Nasal cavity respiratory epithelium epithelial cell of viscerocranial mucosa (primary cell): ENCODE data around the gene SMARCC2. TPM values are rescaled to one million over a fixed set of nuclear protein-coding genes. Genes with fewer than 3 reads are reported as not detected.

Experiments
- total RNA-seq: library from RNA; depleted of rRNA; stranded (reverse); fragments of >200 nt; gene quantifications from 2 replicates; pipeline ENCODE4 v1.2.3, GENCODE V29; 2014

The SMARCC2 gene
- 16.7 and 41.8 TPM in 2 replicates for total RNA-seq

GRCh38 chr12:56189099-56189917, at the start of gene SMARCC2:
Gene SMARCC2, minus strand, starts transcription at chr12:56189483. Its CDS starts 22 bp downstream, at chr12:56189461.

DNA sequence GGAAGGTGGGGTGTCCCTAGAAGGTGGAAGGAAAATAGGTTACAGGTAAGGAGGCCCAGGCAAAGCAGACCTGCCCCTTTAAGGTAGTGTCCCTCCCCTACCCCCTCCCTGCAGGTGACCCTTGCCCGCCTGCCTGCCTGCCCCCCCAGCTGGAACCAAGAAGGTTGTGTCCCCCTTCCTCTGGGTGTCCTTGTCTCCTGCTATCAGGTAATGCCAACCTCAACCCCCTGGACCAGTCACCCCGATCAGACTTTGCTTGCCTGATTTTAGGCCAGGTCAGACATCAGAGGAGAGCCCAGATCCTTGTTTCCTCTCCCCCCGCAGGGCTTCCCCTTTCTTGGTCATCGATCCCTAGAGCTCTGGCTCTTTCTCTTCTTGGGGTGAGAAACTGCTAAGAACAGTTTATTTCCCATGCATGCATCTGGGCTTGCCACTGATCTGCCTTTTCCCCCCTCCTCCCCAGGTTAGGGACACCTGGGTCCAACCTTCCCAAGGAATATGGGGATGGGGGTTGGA, 40.7 kb upstream of the SMARCC2 start, which contains the start of gene SLC39A5:
Gene SLC39A5 (plus strand): TSS at position 136 of the 516 bp plus-strand sequence. CDS start 1,224 bp downstream, outside the sequence.

DNA sequence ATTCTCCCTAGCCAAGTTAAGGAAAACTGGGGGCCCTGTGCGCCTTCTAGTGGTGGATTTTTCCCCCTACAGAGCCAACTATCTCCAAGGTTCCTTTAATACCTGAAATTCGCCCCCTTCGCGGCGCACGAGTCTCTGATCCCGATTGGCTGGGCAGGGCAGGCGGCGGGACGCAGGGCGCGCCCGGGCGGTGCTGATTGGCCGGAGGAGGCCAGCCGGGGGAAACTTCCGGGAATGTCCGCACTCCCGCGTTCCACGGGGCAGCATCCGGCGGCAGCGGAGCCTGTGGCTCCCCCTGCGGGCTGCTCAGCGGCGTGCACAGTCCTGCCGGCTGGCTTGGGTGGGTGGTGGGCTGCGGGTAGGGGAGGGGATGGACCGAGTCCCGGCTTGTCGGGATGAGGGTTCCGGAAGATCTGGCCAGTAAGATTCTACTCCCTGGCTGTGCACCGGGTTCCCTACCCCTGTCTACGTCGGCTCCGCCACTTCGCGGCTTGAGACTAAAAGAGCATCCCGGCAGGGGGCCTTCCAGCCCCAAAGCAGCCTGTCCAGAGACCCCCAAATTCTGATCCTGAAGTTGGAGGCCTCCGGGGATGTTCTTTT, 34.9 kb upstream of the SMARCC2 start, which contains the start of gene NABP2:
Gene NABP2 (plus strand): TSS at position 241 of the 600 bp plus-strand sequence. CDS start 515 bp downstream, outside the sequence.

GRCh38 chr12:56221757-56222530, 32.7 kb upstream of the SMARCC2 start, which contains the start of gene RNF41:
Gene RNF41, minus strand, starts transcription at chr12:56221922. Its CDS starts 7,875 bp downstream, at chr12:56214047.

GRCh38 chr12:56158029-56158925, 31.0 kb downstream of the SMARCC2 start, which contains the start of gene MYL6:
Gene MYL6, plus strand, starts transcription at chr12:56158359. Its CDS starts 43 bp downstream, at chr12:56158402.

GRCh38 chr12:56152132-56152755, 37.0 kb downstream of the SMARCC2 start, which contains the start of gene MYL6B:
Gene MYL6B, plus strand, starts transcription at chr12:56152587. Its CDS starts 1,332 bp downstream, at chr12:56153919.

DNA sequence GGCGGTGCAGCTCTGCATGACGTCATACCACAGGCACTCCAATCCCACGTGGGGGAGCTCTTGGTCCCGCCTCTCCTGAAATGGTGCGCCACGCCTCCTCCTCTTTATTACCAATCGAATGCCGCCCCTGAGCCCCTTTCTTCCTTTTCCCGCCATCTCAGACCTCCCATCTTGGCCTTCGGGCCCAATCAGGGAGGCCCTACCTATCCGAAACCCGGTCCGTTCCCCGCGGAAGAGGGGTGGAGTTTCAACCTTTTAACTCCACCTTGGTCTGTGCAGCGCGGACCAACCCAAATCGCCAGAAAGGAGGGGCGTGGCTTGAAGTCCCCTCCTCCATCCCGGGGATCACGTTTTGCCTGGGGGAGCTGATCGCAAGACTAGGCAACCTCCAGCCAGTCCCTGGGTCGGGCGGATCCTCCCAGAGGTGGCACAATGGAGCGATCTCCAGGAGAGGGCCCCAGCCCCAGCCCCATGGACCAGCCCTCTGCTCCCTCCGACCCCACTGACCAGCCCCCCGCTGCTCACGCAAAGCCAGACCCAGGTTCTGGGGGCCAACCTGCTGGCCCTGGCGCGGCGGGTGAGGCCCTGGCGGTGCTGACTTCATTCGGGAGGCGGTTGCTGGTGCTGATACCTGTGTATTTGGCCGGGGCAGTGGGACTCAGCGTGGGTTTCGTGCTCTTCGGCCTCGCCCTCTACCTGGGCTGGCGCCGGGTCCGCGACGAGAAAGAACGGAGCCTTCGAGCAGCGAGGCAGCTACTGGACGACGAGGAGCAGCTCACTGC, 61.2 kb downstream of the SMARCC2 start, which contains the start of gene ESYT1:
Gene ESYT1 (plus strand): TSS at position 380 of the 782 bp plus-strand sequence. CDS start 53 bp downstream, at position 433.

GRCh38 chr12:56117778-56118687, 71.2 kb downstream of the SMARCC2 start, which contains the start of gene ZC3H10:
Gene ZC3H10, plus strand, starts transcription at chr12:56118266. Its CDS starts 2,297 bp downstream, at chr12:56120563.

GRCh38 chr12:56116267-56117081, 72.8 kb downstream of the SMARCC2 start, which contains the start of gene RPL41:
Gene RPL41, plus strand, starts transcription at chr12:56116633.

Other genes starting within 250 kb of the SMARCC2 start
- 1.3 and 1.4 TPM in 2 replicates for gene PMEL, start 223.4 kb downstream of the SMARCC2 start, total RNA-seq
- gene CDK2, start 222.7 kb downstream of the SMARCC2 start, total RNA-seq: 8.3 and 10.6 TPM in 2 replicates
- 49.9 and 80.6 TPM in 2 replicates for gene RAB5B, start 215.4 kb downstream of the SMARCC2 start, total RNA-seq
- 3.4 and 4.9 TPM in 2 replicates for gene SUOX, start 192.2 kb downstream of the SMARCC2 start, total RNA-seq
- 0.34 and 1.1 TPM in 2 replicates for gene IKZF4, start 168.4 kb downstream of the SMARCC2 start, total RNA-seq
- 55.4 and 78.7 TPM in 2 replicates for gene RPS26, start 147.6 kb downstream of the SMARCC2 start, total RNA-seq
- gene ERBB3, start 109.3 kb downstream of the SMARCC2 start, total RNA-seq: 35.2 and 43.9 TPM in 2 replicates
- 229 and 242 TPM in 2 replicates for gene PA2G4, start 84.9 kb downstream of the SMARCC2 start, total RNA-seq
- gene RPL41, start 72.8 kb downstream of the SMARCC2 start, total RNA-seq: 2,819 and 3,070 TPM in 2 replicates
- gene ZC3H10, start 71.2 kb downstream of the SMARCC2 start, total RNA-seq: 2.2 and 4.8 TPM in 2 replicates
- 235 and 281 TPM in 2 replicates for gene ESYT1, start 61.2 kb downstream of the SMARCC2 start, total RNA-seq
- 18.1 and 22.6 TPM in 2 replicates for gene MYL6B, start 36.9 kb downstream of the SMARCC2 start, total RNA-seq
- 432 and 539 TPM in 2 replicates for gene MYL6, start 31.1 kb downstream of the SMARCC2 start, total RNA-seq
- 124 and 160 TPM in 2 replicates for gene RNF41, start 32.4 kb upstream of the SMARCC2 start, total RNA-seq
- gene NABP2, start 34.9 kb upstream of the SMARCC2 start, total RNA-seq: 24.6 and 35.9 TPM in 2 replicates
- under 0.01 and 0.28 TPM in 2 replicates for gene SLC39A5, start 40.6 kb upstream of the SMARCC2 start, total RNA-seq
- gene ANKRD52, start 68.9 kb upstream of the SMARCC2 start, total RNA-seq: 10.6 and 40.3 TPM in 2 replicates
- gene COQ10A, start 77.5 kb upstream of the SMARCC2 start, total RNA-seq: 2.9 and 4.1 TPM in 2 replicates
- 106 and 188 TPM in 2 replicates for gene CS, start 110.8 kb upstream of the SMARCC2 start, total RNA-seq
- gene CNPY2, start 126.5 kb upstream of the SMARCC2 start, total RNA-seq: 51.6 and 53.0 TPM in 2 replicates
- 21.9 and 27.0 TPM in 2 replicates for gene PAN2, start 144.5 kb upstream of the SMARCC2 start, total RNA-seq
- 0.21 and 0.34 TPM in 2 replicates for gene IL23A, start 149.4 kb upstream of the SMARCC2 start, total RNA-seq
- 56.0 and 105 TPM in 2 replicates for gene STAT2, start 170.6 kb upstream of the SMARCC2 start, total RNA-seq
- not detected in 2 replicates for gene APOF, start 173.4 kb upstream of the SMARCC2 start, total RNA-seq